ENCODE measurements around the gene CALB2. TPM values are rescaled to one million over a fixed set of nuclear protein-coding genes. Genes with fewer than 3 reads are reported as not detected.

Gene CALB2
- total RNA-seq, 1 donor from 2014 or later, result 0.64 TPM

DNA sequence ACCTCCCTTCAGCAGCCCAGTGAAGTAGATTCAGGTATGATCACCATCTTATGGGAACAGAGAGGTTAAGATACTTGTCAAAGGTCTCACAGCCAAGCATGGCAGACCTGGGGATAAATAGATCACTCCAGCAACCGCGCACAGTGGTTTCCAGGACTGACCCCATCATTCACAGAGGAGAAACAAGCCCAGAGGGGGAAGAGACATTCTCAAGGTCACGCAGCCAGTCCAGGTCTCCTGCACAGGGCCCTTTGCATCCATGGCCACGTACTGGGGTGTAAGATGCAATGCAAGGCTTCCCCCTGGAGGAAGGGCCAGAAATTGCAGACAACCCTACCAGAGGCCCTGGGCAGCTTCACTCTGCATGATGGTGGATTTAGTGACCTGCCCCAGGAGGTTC is 63.4 kb downstream of the CALB2 start:
- TF ChIP-seq, protein P1, sequence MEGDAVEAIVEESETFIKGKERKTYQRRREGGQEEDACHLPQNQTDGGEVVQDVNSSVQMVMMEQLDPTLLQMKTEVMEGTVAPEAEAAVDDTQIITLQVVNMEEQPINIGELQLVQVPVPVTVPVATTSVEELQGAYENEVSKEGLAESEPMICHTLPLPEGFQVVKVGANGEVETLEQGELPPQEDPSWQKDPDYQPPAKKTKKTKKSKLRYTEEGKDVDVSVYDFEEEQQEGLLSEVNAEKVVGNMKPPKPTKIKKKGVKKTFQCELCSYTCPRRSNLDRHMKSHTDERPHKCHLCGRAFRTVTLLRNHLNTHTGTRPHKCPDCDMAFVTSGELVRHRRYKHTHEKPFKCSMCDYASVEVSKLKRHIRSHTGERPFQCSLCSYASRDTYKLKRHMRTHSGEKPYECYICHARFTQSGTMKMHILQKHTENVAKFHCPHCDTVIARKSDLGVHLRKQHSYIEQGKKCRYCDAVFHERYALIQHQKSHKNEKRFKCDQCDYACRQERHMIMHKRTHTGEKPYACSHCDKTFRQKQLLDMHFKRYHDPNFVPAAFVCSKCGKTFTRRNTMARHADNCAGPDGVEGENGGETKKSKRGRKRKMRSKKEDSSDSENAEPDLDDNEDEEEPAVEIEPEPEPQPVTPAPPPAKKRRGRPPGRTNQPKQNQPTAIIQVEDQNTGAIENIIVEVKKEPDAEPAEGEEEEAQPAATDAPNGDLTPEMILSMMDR (IDR thresholded peaks at IDR 0.05), result no peak
- Histone ChIP-seq H3K4me1 (no peaks in the 10 kb centered on the region), H3K4me3 (no peak overlapping the region), H3K9me3 (no peaks in the 10 kb centered on the region), H3K27me3 (no peaks in the 10 kb centered on the region), H3K36me3 (no peaks in the 10 kb centered on the region), H3K27ac (no peak overlapping the region)
- DNase-seq (ENCODE audit: low spot score in 2 of 2), result no peak
- intact Hi-C loops (cut with DNase I), result no loop called here

DNA sequence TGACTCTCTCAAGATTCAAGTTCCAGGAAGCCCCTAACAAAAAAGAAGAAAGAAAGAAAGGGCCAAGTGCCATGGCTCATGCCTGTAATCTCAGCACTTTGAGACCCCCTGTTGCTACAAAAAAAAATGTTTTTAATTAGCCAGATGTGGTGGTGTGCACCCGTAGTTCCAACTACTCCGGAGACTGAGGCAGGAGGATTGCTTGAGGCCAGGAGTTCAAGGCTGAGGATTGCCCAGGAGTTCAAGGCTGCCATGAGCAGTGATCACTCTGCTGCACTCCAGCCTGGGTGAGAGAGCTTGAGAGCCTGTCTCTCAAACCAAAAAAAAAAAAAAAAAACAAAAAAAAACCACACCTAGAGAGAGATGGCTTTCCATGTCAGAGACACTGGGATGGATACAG is 64.5 kb downstream of the CALB2 start:
- no peak for DNase-seq (ENCODE audit: low spot score in 2 of 2)
- no peaks in the 10 kb centered on the region for H3K27me3 ChIP-seq

DNA sequence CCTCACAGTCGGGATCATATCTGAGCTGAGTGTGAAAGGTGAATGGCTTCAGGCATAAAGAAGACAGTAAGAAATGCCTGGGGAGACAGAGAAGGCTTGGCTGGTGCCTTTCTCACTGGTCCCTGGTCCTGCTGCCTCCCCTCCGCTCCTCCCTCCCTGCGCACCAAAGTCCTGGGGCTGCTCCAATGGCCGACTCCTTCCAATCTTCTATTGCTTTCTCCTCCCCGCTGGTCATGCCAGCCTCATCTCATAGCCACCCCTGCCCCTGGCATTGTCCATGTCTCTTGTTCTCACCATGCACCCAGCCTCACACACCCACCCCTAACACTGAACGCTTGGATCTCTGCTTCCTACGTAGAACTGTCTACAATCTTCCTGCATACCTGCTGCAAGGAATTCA is 65.3 kb downstream of the CALB2 start:
- TF ChIP-seq, protein P1 (IDR thresholded peaks at IDR 0.05), result no peak
- no peaks in the 10 kb centered on the region for H3K27me3 ChIP-seq

More for the DNA sequence above, 64.5 kb downstream of the CALB2 start:
- intact Hi-C loops (cut with DNase I), result no loop called here
- H3K4me1 ChIP-seq, result no peaks in the 10 kb centered on the region
- no peak overlapping the region for H3K4me3 ChIP-seq
- TF ChIP-seq, protein P1 (IDR thresholded peaks at IDR 0.05), result no peak
- H3K36me3 ChIP-seq, result no peaks in the 10 kb centered on the region
- H3K9me3 ChIP-seq, result no peaks in the 10 kb centered on the region
- H3K27ac ChIP-seq, result no peak overlapping the region

DNA sequence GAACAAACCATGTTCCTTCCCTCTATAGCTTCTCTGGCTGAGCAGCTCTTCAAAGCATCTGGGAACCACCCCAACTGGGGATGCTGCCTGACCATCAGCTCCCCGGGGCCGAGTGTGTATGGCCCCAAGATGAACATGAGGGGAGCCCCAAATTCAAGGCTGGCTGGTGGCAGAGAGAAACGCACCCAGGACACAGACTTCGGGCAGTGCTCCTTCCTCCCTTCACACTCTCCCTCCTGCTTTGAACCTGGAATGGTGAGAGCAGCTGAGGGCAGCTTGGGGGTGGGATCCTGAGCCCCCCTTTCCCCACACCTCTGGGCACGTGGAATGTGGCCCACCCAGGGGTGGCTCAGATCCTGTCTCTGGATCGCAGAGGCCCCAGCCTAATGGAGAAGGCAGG is 66.1 kb downstream of the CALB2 start:
- H3K36me3 ChIP-seq, result no peaks in the 10 kb centered on the region
- no peaks in the 10 kb centered on the region for H3K27me3 ChIP-seq
- H3K27ac ChIP-seq, result no peak overlapping the region
- DNase-seq (ENCODE audit: low spot score in 2 of 2), result no peak
- H3K9me3 ChIP-seq, result no peaks in the 10 kb centered on the region
- intact Hi-C loops (cut with DNase I), result no loop called here
- TF ChIP-seq, protein P1 (IDR thresholded peaks at IDR 0.05), result no peak
- H3K4me3 ChIP-seq, result no peak overlapping the region
- no peaks in the 10 kb centered on the region for H3K4me1 ChIP-seq

More for the DNA sequence above, 65.3 kb downstream of the CALB2 start:
- Histone ChIP-seq H3K4me1 (no peaks in the 10 kb centered on the region), H3K9me3 (no peaks in the 10 kb centered on the region), H3K27ac (no peak overlapping the region), H3K36me3 (no peaks in the 10 kb centered on the region), H3K4me3 (no peak overlapping the region)
- intact Hi-C loops (cut with DNase I), result no loop called here
- no peak for DNase-seq (ENCODE audit: low spot score in 2 of 2)

DNA sequence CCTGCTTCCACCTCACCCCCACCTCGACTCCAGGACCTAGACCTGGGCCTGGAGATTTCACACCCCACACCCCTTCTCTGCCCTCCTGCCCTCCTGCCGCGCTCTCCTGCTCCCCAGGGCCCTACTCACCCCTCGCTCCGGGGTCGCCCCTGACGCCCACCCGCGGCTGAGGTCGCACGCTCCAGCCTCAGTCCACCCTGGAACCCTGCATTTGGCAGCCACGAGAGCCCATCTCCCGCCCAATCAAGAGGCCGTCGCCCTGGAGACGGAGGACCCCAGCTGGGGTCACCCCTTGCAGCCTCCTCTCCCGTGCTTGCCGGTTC is 67.2 kb downstream of the CALB2 start:
- H3K4me1 ChIP-seq, result no peaks in the 10 kb centered on the region
- H3K27me3 ChIP-seq, result no peaks in the 10 kb centered on the region
- H3K27ac ChIP-seq, result no peak overlapping the region
- no peak for DNase-seq (ENCODE audit: low spot score in 2 of 2)
- no peaks in the 10 kb centered on the region for H3K9me3 ChIP-seq
- TF ChIP-seq, protein P1 (IDR thresholded peaks at IDR 0.05), result no peak
- no peaks in the 10 kb centered on the region for H3K36me3 ChIP-seq
- H3K4me3 ChIP-seq, result no peak overlapping the region
- intact Hi-C loops (cut with DNase I), result no loop called here

Measured in ascending aorta (tissue), 2 donors.